ENCODE data around the gene KDM7A.

DNA sequence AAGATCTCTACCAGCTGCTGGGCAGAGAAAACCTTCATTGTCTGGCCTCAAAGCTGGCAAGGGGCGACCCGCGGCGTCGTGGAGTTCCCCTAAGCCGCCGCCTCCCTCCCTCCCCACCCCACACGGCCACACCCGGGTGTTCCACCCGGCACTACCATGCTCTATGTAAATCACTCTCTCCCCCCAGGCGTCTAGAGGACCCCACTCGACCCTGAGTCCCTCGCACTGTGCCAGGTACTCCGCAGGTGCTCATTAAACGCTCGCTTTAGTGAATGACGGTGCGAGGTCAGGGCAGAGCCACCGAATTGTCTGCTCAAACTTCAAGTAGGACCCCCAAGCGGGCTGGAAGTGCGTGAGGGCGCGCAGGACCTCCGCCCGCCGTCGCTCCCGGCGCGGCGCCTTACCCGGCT is 114.7 kb downstream of the KDM7A start:
- no peak for TF ChIP-seq ZNF274 (IDR thresholded peaks at IDR 0.05; ENCODE audit: low read depth, low read length)
- no peak for TF ChIP-seq YY1 (IDR thresholded peaks at IDR 0.05; ENCODE audit: insufficient read depth, insufficient read length)
- no peak for TF ChIP-seq SUZ12 (IDR thresholded peaks at IDR 0.05; ENCODE audit: extremely low read depth, insufficient read depth, insufficient read length)

Measured in NT2/D1 (cell line).